HG03108 (cell line): ENCODE results near the gene RAB6C.
"Not testable (repeated sequence)": the region's sequence is repeated elsewhere in the genome, so short reads cannot be mapped to it uniquely, and the experiment has no call there.

Experiments
- ATAC-seq: cut with Tn5 transposase; IDR thresholded peaks from one replicate; pipeline ENCODE4 v1.9.1; 2021; ENCODE audit warnings: moderate library complexity; ENCODE audit not compliant: unreplicated experiment

The RAB6C gene

GRCh38 chr2:129992415-129993006 is 13.0 kb downstream of the RAB6C start:
- ATAC-seq, result not testable (repeated sequence)

GRCh38 chr2:129993151-129993550 is 13.7 kb downstream of the RAB6C start:
- ATAC-seq, result not testable (repeated sequence)

GRCh38 chr2:129996657-129997237 is 17.3 kb downstream of the RAB6C start:
- not testable (repeated sequence) for ATAC-seq

GRCh38 chr2:129998771-129999170 is 19.3 kb downstream of the RAB6C start:
- not testable (repeated sequence) for ATAC-seq

GRCh38 chr2:130005862-130006261 is 26.4 kb downstream of the RAB6C start:
- ATAC-seq, result not testable (repeated sequence)

GRCh38 chr2:130016701-130017100 is 37.2 kb downstream of the RAB6C start:
- not testable (repeated sequence) for ATAC-seq

GRCh38 chr2:130019402-130019801 is 39.9 kb downstream of the RAB6C start:
- ATAC-seq, result no peak

GRCh38 chr2:130020069-130020468 is 40.6 kb downstream of the RAB6C start:
- ATAC-seq, result not testable (repeated sequence)

- ATAC-seq, result not testable (repeated sequence)
Observed at GRCh38 chr2:130025931-130026330, 46.5 kb downstream of the RAB6C start.
